IPS-11a (cell line): Measurements from ENCODE around the gene OR52K1.

Source experiments
- H3K4me3 ChIP-seq: one replicate; pipeline ENCODE4 v1.5.1; 2013; ENCODE audit warnings: low read depth, low read length, control low read depth

OR52K1 gene

DNA sequence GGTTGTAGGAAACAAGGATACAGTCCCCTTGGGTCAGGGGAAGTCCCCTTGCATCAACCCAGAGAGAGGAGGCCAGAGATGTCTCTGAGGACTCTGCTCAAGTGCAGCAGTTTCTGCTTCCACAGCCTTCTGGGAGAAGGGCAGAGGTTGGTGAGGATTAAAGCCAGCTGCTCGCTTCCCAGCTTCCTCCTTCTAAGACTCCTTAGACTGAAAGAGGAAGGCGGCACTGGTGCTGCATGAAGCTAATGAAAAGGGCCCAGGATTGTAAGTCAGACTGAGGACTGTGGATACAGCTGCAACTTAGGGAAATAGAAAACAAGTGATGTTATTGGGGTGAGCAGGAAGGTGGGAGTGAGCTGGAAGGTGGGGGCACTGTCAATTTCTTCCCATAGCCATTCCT, at the start of gene OR52K1:
OR52K1 (plus strand) TSS at position 202 of the 400 bp plus-strand sequence. CDS start 6,255 bp downstream, outside the sequence.
- H3K4me3 ChIP-seq, result no peak within 1 kb of the TSS

DNA sequence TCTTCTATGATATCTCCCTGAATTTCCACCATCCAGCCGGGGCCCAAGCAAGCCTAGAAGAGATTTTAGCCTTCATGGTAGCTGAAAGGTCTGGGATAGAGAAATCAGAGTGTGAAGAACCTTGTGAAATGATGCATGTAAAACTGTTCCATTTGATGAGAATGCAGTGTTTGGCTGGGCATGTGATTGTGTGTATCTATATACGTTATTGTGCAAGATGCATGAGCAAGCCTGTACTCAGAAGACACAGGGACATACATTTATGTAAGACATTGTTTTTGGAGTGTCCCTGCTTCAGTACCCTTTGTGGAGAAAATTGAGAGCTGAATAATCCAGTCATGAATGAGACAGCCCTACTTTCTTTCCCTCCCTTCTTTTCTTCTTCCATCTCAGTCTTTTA, 48.6 kb upstream of the OR52K1 start:
- no peak overlapping the region for H3K4me3 ChIP-seq

DNA sequence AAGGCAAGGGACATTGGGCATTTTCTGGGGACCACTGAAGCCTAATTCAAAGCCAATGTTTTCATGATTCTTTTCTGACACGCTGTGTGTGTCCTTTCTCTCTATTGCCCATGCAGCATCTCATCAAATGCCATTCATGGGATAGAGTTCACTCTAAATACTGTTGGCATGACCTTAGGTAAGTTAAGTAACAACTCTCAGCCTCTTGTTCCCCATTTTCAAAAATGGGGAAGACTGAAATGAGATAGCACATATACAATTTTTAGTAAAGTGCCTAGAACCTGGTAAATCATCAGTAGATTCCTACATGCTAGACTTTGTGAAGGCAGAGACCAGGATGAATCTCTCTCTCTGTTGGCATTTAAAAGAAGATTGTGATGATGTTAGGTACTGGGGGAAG, 46.0 kb upstream of the OR52K1 start:
- H3K4me3 ChIP-seq, result no peak overlapping the region

DNA sequence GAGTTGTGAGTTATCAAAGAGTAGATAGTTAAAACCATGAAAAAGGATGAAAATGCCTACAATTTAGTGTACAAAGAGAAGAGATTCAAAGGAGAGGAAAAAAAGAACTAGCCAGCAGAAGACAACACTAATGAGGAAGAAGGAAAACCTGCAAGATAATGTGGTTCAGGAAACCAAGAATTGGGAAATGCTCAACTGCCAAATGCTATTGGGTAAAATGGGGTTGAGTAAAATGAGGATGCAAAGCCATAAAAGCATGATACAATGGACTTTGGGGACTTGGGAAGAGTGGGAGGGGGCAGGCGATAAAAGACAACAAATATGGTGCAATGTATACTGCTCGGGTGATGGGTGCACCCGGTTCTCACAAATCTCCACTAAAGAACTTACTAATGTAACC, 40.9 kb upstream of the OR52K1 start:
- H3K4me3 ChIP-seq, result no peak overlapping the region

GRCh38 chr11:4443232-4443891, 39.1 kb upstream of the OR52K1 start:
- H3K4me3 ChIP-seq, result no peak overlapping the region

GRCh38 chr11:4448995-4449394, 33.5 kb upstream of the OR52K1 start, which contains the start of gene OR52K2:
TSS of gene OR52K2 (plus strand) at chr11:4449295. CDS start at chr11:4449340, 45 bp downstream.
- H3K4me3 ChIP-seq, result no peak within 1 kb of the TSS

DNA sequence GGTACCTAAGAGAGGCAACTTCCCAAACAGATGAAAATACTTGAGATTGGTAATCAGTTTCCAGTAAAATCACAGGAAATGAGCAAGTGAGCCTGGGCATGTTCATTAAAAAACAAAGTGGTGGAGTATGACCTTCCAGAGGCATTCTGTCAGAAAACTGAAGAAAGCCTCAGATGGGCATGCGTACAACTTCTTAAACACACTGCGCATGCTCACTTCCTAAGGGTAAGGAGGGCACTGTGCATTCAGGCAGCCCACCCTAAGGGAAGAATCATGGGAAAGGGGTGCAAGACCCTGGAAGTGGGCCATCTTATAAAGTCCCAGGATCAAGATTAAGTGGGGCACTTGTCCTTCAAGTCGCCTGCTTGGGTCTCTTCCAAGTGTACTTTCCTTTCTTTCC, 29.3 kb upstream of the OR52K1 start:
- H3K4me3 ChIP-seq, result no peak overlapping the region

DNA sequence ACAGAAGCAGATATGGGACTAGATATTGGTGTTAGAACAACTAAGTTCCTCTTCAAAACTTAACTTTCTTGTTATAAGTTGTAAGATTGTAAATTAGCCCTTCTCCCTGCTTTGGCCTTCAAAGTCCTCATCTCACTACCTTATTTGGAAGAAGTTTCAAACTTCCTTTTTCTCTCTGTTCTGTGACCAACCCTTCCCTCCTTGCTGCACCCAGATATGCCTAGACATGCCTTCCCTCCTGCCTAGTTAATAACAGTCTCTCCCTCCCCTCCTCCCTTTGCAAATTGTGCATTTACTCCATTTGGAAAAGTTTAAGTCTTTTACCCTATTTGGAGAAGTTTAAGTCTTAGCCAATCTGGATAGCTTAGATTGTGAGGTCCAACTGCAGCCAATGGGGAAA, 28.4 kb upstream of the OR52K1 start:
- no peak overlapping the region for H3K4me3 ChIP-seq

- no peak overlapping the region for H3K4me3 ChIP-seq
Observed at GRCh38 chr11:4455419-4455818, 27.0 kb upstream of the OR52K1 start.

- H3K4me3 ChIP-seq, result no peak overlapping the region
Observed at GRCh38 chr11:4459500-4459899, 22.9 kb upstream of the OR52K1 start.

GRCh38 chr11:4460151-4460550, 22.3 kb upstream of the OR52K1 start:
- no peak overlapping the region for H3K4me3 ChIP-seq

DNA sequence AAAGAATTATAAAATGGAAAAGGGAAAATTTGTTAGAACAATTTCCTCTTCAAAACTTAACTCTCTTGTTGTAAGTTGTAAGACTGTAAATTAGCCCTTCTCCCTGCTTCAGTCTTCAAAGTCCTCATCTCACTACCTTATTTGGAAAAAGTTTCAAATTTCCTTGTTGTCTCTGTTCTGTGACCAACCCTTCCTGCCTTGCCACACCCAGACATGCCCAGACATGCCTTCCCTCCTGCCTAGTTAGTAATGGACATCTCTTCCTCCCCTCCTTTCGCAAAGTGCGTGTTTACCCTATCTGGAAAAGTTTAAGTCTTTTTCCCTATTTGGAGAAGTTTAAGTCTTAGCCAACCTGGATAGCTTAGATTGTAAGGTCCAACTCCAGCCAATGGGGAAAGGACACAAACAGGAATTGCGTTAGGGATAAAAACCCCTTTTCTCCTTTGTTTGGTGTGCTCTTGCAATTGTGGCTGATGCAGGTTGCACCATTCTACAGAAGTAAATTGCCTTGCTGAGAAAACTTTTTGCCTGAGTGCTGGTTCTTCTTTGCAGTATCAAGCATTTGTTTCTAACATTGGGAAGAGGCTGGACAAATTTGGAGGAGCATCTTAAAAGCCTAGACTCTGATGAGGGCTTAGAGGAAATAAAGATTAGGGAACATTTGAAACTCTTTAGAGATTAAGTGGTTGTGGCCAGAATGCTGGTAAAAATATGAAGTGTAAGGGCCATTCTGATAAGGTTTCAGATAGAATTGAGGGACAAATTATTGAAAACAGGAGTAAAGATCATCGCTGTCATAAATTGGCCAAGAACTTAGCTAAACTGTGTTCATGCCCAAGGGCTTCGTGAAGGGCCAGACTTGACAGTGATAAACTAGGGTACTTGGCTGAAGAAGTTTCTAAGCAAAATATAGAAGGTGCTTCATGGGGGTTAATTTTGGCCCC, 18.0 kb upstream of the OR52K1 start:
- H3K4me3 ChIP-seq, result no peak overlapping the region

GRCh38 chr11:4465407-4465806, 17.0 kb upstream of the OR52K1 start:
- no peak overlapping the region for H3K4me3 ChIP-seq

DNA sequence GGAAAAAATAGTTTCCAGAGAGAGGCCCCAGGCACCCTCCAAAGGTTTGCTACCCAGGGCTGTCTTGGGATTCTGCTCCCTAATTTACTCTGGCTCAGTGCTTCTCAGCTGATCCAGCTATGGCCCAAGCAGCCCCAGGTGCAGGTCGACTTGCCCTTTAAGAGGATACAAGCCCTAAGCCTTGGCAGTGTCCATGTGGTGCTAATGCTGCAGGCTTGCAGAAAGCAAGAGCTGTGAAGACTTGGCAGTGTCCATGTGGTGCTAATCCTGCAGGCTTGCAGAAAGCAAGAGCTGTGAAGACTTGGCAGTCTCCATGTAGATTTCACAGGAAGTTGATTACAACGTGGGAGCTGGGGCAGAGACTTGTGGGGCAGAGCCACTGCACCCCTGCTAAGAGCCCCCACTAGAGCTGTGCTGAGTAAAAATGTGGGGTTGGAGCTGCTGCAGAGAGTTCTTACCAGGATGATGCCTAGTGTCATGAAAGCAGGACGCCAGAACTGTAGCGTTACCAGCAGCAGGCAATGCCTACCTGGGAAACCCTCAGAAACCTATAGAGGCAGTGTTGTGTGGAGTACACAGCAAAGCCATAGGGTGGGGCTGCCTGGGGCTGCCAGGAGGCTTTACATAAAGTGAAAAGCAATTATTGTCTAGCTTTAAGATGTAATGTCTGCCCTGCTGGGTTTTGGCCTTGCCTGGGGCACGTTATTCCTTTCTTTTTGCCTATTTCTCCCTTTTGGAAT, 16.1 kb upstream of the OR52K1 start:
- H3K4me3 ChIP-seq, result no peak overlapping the region

DNA sequence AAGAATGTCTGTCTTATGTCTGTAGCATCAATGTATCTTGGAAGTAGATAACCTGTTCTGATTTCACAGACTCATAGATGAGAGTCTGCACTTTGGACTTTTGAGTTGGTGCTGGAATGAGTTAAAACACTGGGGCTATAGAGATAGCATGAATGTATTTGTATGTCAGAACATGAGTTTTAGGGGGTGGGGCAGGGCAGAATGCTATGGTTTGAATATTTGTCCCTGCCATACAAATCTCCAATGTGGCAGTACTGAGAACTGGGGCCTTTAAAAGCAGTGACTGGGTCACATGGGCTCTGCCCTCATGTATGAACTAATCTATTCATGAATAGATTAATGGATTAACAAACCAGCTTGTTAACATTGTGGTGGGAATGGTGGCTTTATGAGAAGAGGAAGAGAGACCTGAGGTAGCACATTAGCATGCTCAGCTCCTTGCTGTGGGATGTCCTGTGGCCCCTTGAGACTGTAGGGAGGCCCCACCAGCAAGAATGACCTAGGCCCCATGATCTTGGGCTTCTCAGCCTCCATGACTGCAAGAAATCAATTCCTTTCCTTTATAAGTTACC, 15.5 kb upstream of the OR52K1 start:
- no peak overlapping the region for H3K4me3 ChIP-seq

DNA sequence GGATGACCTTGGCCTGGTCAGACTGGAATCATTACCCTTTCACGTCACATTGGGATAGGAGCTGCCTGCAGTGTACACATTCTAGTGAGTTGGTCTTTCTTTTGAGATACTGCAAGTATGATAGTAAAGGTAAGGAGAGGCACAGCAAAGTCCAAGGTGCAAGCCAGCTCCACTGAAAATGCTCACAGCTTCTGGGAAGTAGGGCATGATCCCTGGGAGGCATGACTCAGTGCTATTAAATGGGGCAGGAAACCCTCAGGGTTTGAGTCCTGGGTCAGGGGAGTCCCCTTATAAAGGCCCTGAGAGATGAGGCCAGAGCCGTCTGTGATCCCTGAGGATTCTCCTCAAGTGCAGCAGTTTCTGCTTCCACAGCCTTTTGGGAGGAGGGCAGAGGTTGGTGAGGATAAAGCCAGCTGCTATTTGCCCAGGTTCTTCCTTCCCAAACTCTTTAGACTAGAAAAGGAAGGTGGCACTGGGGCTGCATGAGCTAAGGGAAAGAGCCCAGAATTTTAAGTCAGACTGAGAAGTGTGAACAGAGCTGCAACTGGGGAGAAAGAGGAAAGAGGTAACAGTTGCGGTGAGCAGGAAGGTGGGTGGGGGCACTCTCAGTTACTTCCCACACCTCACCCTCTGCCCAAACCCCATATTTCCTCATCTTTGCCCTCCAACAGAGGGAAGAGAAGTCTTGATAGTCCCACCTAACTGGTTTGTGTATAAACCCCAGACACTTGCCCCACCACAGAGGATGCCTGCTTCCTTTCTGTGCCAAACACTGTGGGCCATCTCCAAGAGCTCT, 14.4 kb upstream of the OR52K1 start:
- H3K4me3 ChIP-seq, result no peak overlapping the region

DNA sequence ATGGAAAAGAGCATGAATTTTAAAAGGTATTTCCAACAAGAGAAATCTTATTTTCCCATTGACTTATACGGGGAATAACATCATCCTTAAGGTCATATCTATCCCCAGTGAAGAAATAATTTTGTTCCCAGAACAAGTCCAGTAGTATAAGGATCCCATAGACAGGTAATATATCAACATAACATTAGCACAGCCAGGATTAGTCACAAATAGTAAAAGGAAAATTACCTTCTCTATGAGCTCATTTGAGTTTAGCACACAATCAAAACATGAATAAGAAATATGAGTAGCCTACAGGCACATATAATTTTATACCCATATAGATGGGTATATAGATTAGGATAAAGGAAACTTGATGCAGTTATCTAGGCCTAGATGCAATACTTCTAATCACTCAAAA, 2.8 kb upstream of the OR52K1 start:
- no peak overlapping the region for H3K4me3 ChIP-seq

- no peak overlapping the region for H3K4me3 ChIP-seq
Observed at GRCh38 chr11:4480577-4481239, 1.7 kb upstream of the OR52K1 start.

DNA sequence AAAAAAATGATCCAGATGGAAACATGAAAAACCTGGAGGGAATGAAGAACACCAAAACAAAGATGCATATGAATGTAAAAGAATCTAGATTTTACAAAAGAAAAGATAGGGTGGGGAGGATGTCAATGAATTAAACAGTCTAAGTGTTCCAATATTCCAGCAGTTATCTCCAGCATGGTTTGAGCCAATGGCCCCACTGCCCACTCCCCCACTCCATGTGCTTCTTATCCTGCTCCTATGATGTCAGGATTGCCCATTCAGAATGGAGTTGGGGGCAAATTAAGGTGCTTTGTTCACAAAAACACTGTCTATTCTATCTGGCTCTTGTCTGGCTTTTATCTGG, 1.2 kb upstream of the OR52K1 start:
- no peak overlapping the region for H3K4me3 ChIP-seq

GRCh38 chr11:4484310-4484709, 1.9 kb downstream of the OR52K1 start:
- no peak overlapping the region for H3K4me3 ChIP-seq
